GM21423 (cell line): ENCODE measurements around the gene DCT.

Source experiments
- ATAC-seq: cut with Tn5 transposase; IDR thresholded peaks from one replicate; pipeline ENCODE4 v1.9.1; 2021; ENCODE audit warnings: mild to moderate bottlenecking, moderate library complexity; ENCODE audit not compliant: unreplicated experiment

The DCT gene

DNA sequence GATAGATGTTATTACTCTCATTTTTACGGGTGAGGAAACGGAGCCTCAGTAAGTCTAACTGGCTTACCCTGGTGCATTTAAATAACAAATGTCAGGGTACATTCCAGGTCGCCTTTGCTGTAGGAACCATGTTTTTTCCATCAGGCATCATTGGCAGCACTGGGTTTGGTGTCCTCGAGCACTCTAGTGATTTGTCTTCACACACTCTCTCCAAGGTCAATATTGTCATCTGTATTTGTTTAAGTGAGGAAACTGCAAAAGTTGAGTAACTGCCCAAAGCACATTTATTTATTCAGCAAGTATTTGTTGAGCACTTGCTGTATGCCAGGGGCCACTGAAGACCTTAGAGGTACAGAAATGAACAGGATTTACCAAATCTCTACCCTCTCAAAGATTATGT is 78.6 kb downstream of the DCT start:
- ATAC-seq = no peak

DNA sequence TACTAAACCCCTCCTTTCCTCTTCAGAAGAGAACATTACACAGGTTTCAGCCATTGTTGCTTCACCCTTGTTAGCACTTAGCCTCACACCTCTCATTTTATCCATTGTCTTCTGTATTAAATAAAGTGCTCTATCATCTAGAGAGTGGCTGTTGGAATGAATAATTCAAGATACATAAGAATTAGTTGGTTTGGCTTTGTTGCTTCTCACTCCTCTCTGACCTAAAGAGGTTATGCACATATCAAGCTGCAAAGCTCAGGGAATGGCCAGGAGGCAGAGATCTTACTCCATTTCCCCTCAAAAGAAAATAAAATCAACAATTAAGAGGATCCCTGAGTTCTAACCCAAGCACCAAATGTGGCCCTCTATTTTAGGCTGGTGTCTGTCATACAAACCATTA is 79.7 kb downstream of the DCT start:
- no peak for ATAC-seq

DNA sequence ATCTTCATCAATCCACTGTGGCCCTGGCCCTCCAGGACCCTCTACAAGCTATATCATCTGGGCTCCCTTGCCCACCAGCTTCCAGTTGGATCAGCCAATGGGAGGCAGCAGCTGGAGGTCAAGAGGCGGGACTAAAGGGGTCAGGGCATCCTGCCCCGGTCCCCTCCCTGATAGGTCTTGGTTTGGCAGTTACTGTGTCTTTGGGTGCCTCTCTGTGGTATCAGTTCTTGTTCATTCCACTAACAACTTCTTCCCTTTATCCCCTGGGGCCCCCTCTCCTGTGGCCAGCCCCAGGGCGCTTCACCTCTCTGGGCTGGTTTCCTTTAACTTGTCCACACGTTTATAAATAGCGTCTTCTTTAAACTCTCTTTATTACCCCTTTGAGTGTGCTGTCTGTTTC is 83.6 kb downstream of the DCT start:
- no peak for ATAC-seq

DNA sequence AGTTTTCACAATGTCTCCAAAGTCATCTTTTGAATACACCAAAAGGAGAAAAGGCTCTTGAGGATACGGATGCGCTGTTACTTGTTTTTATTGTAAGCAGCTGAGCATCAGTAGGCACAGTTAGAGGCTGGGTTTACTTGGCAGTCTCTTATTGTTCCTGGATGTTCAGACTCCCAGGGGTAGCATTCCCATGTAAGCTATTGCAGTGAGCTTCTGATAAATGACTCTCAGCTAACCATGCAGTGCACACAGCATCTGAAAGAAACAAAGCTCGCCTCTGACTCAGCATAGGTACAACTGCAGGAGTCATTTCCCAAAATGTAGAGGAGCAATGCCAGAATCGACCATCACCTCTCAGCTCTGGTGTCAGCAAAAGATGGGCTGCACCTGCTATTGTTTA is 84.8 kb downstream of the DCT start:
- no peak for ATAC-seq

DNA sequence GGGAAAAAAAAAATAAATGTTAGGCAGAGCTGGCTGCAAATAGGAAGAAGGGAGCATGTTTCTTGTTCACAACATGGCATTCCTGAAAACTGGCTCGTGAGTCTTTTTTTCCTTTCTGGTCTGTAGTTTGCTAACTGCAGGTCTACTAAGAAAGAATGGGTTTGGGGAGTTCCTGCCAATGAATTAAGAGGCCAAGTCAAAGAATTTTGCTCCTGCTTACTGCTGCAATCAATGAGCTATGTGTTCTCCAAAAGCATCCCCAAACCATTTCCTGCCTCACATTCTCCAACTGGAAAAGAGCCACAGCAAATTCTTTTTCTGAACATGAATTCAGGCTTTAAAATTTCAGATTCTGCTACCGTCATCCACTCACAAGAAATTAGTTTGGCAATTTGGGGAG is 88.6 kb downstream of the DCT start:
- no peak for ATAC-seq

DNA sequence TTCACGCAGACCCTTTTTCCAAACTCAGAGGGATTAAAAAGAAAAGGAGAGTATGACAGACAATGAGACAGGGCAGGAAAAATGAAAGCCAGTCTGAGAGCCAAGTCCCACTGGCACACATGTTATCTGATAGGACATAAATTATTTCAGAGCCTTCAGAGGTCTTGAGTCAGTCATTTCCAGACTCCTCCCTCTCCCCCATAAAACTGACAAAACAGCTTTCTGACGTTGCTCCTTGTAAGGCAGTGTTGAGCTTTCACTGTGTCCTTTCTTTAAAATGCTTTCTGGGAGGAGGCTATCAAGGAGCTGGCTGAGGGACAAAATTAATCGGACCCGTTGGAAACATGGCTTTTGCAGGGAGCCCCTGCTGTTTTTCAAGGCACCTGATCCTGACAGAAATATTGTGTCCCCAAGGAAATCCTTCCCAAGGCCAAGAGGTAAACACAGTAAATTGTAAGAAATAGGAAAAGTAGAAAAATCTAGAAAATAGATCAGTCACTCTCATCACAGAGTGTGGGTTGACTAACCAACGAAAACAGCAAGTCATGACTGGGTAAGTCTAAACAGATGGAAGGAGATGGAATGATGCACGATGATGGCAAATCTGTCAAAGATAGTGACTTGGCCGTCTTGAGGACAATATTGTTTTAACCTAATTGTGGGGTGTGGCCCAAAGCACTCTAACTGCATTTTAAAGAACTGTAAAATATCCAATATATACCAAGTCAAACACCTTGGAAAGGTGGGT is 89.7 kb downstream of the DCT start:
- no peak for ATAC-seq

DNA sequence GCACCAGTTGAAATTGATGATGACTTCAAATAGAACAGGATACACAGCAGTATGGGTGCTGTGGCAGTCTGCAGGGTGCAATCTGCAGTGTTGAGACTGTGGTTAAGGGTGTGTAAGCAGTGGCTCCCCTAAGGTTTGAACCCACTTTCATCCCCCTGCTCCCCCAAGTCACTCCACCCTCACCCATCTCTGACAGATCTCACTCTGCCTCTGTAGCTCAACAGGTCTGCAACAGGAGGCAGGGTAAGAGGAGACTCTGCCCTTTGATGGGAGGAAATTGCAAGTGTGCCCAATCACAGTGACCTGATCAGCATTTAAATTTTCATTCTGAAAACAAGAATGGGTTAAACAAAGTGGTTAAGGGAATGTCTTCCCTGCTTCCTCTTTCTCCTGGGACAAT is 92.4 kb downstream of the DCT start:
- no peak for ATAC-seq
